K562 (cell line): ENCODE data around the gene PAFAH2. TPM values are rescaled to one million over a fixed set of nuclear protein-coding genes. Genes with fewer than 3 reads are reported as not detected.
A peak's percentile ranks its signal among the peaks of the same experiment; 100 is the strongest.

Experiments
- BRD9 ChIP-seq: fragments of 450-650 bp; IDR thresholded peaks from 2 replicates; pipeline ENCODE4 v1.6.1; 2018; ENCODE audit warnings: low read depth; ENCODE audit not compliant: partially characterized antibody
- GATAD2A ChIP-seq: fragments of 450-650 bp; IDR thresholded peaks from 2 replicates; pipeline ENCODE4 v1.6.1; 2017
- KDM4B ChIP-seq, 2 experiments: fragments of 450-650 bp in 1 of 2; sonication (generic) in 1 of 2; IDR thresholded peaks; 2 replicates each; pipeline ENCODE4 v1.6.1; 2016 to 2017; ENCODE audit warnings: borderline replicate concordance in 2 of 2, antibody characterized with exemption in 1 of 2, low read depth in 1 of 2, mild to moderate bottlenecking in 1 of 2
- NEUROD1 ChIP-seq: fragments of 150-350 bp; IDR thresholded peaks from 2 replicates; pipeline ENCODE4 v1.6.1; 2014; ENCODE audit warnings: borderline replicate concordance, low read length, low read depth; ENCODE audit not compliant: partially characterized antibody
- NR2F6 ChIP-seq: fragments of 450-650 bp; formaldehyde crosslinking; IDR thresholded peaks from 2 replicates; pipeline ENCODE4 v1.4.0; 2020; ENCODE audit warnings: mild to moderate bottlenecking
- PHF8 ChIP-seq: fragments of 200-600 bp; sonication (generic); IDR thresholded peaks from 2 replicates; pipeline ENCODE4 v1.6.1; 2012; ENCODE audit warnings: mixed run types, mild to moderate bottlenecking, inconsistent platforms, low read length, moderate library complexity, borderline replicate concordance
- POLR2A ChIP-seq: fragments of 450-650 bp; conservative IDR thresholded peaks from 2 replicates; pipeline ENCODE4 v1.6.1; 2016
- RERE ChIP-seq: sonication (generic); formaldehyde crosslinking; IDR thresholded peaks from 2 replicates; pipeline ENCODE4 v1.8.0; 2023; ENCODE audit warnings: missing genetic modification reagents, mild to moderate bottlenecking, borderline replicate concordance
- SMARCE1 ChIP-seq: fragments of 450-650 bp; IDR thresholded peaks from 2 replicates; pipeline ENCODE4 v1.7.1; 2016; ENCODE audit warnings: mild to moderate bottlenecking
- TBL1XR1 ChIP-seq, 2 experiments: IDR thresholded peaks; 2 replicates each; pipeline ENCODE4 v1.6.1; 2012; ENCODE audit warnings: improper control_type of control experiment in 2 of 2, low read length in 2 of 2, mild to moderate bottlenecking in 1 of 2
- XRCC5 ChIP-seq: fragments of 200-400 bp; formaldehyde crosslinking; IDR thresholded peaks from 2 replicates; pipeline ENCODE4 v1.6.1; 2017; ENCODE audit warnings: low read depth, mild to moderate bottlenecking, low read length
- ZBTB5 ChIP-seq: fragments of 450-650 bp; IDR thresholded peaks from 2 replicates; pipeline ENCODE4 v1.6.1; 2017; ENCODE audit warnings: antibody characterized with exemption
- polyA plus RNA-seq, 8 experiments: library from polyadenylated mRNA; depleted of rRNA in 4 of 8; stranded (reverse) in 5 of 8; unstranded in 3 of 8; fragments of >200 nt; fragmentation: Nextera tagmentation in 2 of 8; fragmentation: Illumina TruSeq in 1 of 8; extraction: Ambion mirVana in 2 of 8; extraction: Trizol in 1 of 8; gene quantifications; 2 replicates each; pipeline versions ENCODE4 v1.2.1 to v1.2.3, GENCODE V29; 2011 to 2014; ENCODE audit warnings: inconsistent platforms in 1 of 8, missing spikeins in 1 of 8
- total RNA-seq, 7 experiments: library from RNA; depleted of rRNA in 6 of 7; stranded (reverse); fragments of >200 nt in 6 of 7; fragmentation: Illumina TruSeq in 2 of 7; extraction: Trizol in 2 of 7; gene quantifications; 2 replicates each; pipeline versions ENCODE4 v1.2.1 to v1.2.3, GENCODE V29; 2011 to 2021; ENCODE audit warnings: low replicate concordance in 1 of 7
- TF ChIP-seq, protein P1 (sequence below): fragments of 200-800 bp; sonication (Bioruptor generic); IDR thresholded peaks from 2 replicates; pipeline ENCODE4 v1.6.1; 2016; ENCODE audit warnings: missing genetic modification characterization, missing compliant biosample characterization

PAFAH2 gene
- total and polyA plus RNA-seq, 9 of the 15 experiments (the other 6 are each of a cell fraction or from before 2014, with no cell fraction given), result 4.2 to 10.9 (median 6.8) TPM

GRCh38 chr1:25997828-25998761 lies at the start of gene PAFAH2 (continued):
- peak; percentile 80 for TF ChIP-seq NEUROD1
- TF ChIP-seq BRD9, result peak; percentile 77
- peak; percentile 74 for TF ChIP-seq SMARCE1
- TF ChIP-seq PHF8, result peak; percentile 62; the same call in 1 of the 2 replicates
- TF ChIP-seq KDM4B (IDR thresholded peaks at IDR 0.05; ENCODE audit: borderline replicate concordance in 2 of 2, low read depth in 1 of 2), result peak in 1 of 2 experiments; percentile 82; a peak in 1 of 4 replicates
- TF ChIP-seq, protein P1, sequence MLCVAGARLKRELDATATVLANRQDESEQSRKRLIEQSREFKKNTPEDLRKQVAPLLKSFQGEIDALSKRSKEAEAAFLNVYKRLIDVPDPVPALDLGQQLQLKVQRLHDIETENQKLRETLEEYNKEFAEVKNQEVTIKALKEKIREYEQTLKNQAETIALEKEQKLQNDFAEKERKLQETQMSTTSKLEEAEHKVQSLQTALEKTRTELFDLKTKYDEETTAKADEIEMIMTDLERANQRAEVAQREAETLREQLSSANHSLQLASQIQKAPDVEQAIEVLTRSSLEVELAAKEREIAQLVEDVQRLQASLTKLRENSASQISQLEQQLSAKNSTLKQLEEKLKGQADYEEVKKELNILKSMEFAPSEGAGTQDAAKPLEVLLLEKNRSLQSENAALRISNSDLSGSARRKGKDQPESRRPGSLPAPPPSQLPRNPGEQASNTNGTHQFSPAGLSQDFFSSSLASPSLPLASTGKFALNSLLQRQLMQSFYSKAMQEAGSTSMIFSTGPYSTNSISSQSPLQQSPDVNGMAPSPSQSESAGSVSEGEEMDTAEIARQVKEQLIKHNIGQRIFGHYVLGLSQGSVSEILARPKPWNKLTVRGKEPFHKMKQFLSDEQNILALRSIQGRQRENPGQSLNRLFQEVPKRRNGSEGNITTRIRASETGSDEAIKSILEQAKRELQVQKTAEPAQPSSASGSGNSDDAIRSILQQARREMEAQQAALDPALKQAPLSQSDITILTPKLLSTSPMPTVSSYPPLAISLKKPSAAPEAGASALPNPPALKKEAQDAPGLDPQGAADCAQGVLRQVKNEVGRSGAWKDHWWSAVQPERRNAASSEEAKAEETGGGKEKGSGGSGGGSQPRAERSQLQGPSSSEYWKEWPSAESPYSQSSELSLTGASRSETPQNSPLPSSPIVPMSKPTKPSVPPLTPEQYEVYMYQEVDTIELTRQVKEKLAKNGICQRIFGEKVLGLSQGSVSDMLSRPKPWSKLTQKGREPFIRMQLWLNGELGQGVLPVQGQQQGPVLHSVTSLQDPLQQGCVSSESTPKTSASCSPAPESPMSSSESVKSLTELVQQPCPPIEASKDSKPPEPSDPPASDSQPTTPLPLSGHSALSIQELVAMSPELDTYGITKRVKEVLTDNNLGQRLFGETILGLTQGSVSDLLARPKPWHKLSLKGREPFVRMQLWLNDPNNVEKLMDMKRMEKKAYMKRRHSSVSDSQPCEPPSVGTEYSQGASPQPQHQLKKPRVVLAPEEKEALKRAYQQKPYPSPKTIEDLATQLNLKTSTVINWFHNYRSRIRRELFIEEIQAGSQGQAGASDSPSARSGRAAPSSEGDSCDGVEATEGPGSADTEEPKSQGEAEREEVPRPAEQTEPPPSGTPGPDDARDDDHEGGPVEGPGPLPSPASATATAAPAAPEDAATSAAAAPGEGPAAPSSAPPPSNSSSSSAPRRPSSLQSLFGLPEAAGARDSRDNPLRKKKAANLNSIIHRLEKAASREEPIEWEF, result peak; percentile 85; the same call in 1 of the 2 replicates
- 0 out of 2 replicates have a peak, but pooled peaks have one; percentile 4 for TF ChIP-seq RERE (CRISPR knock-in tag)
- peak; percentile 99 for TF ChIP-seq GATAD2A
- no peak for TF ChIP-seq NR2F6 (CRISPR knock-in tag)
- TF ChIP-seq TBL1XR1 (IDR thresholded peaks at IDR 0.05; ENCODE audit: low read length in 2 of 2), result peak; percentile 94 to 97
- peak; percentile 100 for TF ChIP-seq XRCC5
- TF ChIP-seq POLR2A, result peak; percentile 59
- TF ChIP-seq ZBTB5, result no peak
